ENCODE measurements around the gene GNB1.
"Not testable (repeated sequence)": the region's sequence is repeated elsewhere in the genome, so short reads cannot be mapped to it uniquely, and the experiment has no call there.

GNB1 gene

DNA sequence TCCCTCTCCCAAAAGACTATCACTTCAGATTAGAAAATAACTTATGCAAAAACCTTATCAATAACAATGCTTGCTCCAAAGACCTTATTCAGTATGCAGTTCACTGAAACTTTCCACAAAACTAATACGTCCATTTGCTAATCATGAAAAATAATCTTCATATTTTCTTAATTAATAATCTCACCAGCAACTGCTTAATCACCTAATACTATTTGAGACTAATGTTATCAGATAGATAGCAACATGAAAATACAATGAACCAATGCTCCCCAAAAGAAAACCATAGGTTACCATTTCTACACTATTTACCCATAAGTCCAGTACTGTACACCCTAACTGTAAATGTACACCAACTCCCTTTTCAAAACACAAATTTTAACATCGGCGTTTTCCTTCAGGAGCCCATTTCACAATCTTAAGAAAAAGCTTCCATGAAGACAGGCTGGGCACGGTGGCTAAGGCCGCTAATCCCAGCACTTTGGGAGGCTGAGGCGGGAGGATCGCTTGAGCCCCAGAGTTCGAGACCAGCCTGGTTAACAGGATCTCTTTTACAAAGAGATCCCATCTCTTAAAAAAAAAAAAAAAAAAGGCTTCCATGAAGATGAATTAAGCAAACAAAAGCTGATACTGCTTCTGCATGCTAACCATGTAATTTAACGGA, 1.7 kb downstream of the GNB1 start:
- DNase-seq = no peak

GRCh38 chr1:1883890-1884289, 7.0 kb downstream of the GNB1 start:
- not testable (repeated sequence) for DNase-seq

DNA sequence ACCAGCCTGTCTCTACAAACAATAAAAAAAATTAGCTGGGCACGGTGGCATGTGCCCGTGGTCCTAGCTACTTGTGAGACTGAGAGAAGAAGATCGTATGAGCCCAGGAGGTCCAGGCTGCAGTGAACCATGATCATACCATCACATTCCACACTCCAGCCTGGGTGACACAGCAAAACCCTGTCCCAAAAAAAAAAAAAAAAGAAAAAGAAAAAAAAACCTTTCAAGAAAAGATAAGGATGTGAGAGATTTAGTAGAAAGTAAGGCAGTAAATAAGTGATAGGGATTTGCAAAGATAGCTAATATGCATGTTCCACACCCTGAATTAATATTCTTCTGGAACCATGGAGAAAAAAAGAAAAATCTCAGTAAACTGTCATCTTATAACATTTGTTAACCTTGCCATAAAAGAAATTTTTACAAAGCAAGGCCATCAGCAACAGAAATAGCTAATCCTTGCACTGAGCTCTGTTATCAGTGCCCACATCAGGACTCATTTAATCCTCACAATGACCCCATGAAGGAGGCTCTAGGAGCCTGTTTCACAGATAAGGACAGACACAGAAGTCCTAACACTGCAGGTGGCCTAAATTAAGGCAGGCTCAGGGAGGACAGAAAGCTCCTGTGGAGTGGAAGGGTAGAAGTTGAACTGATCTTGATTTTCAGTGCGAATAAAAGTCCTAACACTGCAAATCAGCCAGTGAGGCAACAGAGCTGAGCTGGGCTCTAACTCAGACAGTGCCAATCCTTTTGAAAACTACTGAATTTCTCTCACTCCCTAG, 7.6 kb downstream of the GNB1 start:
- no peak for DNase-seq

GRCh38 chr1:1881727-1882126, 9.2 kb downstream of the GNB1 start:
- no peak for DNase-seq

DNA sequence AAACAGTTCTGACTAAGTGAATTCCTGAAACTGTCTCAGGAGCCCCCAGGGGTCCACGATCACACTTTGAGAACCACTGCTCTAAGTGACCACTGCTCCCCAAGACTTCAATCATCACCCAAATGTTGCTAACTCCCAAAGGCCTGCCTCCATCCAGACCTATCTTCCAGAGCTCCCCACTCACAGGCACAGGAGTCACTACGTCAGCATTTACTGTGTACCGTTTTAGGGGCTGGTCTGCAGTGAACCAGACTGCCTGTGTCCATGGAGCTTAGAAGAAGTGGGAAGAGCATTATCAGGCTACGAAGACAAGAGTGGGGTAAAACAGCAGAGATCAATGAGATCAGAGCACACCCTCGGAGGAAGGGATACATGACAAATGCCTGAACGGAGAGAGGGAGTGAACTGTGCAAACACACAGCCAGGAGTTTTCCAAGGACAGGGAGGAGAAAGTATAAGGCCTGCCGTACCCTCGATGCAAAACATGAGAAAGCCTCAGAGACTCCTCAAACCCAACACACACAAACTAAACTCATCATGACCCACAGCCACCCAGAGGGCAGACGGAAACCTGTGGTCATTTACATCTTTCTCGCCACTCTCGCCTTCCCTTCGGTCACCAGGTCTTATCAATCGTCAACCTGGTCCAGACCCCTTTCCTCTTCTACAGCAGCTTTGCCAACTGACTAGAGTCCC, 10.1 kb downstream of the GNB1 start:
- DNase-seq = no peak

- no peak for DNase-seq
Observed at GRCh38 chr1:1879942-1880341, 10.9 kb downstream of the GNB1 start.

- no peak for DNase-seq
Observed at GRCh38 chr1:1877865-1878436, 12.9 kb downstream of the GNB1 start.

DNA sequence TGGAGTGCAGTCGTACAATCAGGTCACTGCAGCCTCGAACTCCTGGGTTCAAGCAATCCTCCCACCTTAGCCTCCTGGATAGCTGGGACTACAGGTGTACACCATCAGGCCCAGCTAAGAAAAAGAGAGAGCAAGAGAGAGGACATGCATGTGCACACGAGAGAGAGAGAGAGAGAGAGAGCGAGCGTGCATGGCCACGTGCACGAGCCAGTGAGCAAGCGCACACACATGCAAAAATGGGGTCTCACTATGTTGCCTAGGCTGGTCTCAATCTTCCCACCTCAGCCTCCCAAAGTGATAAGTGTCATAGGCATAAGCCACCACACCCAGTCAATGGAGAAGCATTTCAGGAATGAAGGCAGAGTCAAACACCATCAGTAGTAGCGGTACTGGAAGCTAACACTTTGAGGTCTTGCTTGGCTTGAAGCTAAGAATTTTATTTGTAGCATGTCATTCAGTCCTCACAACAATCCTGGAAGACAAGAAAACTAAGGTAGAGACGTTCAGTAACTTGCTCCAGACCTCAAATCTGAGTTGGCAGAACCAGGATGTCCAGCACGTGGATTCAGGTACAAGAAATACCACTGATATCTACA, 14.5 kb downstream of the GNB1 start:
- no peak for DNase-seq

GRCh38 chr1:1875932-1876331, 15.0 kb downstream of the GNB1 start:
- DNase-seq = no peak

DNA sequence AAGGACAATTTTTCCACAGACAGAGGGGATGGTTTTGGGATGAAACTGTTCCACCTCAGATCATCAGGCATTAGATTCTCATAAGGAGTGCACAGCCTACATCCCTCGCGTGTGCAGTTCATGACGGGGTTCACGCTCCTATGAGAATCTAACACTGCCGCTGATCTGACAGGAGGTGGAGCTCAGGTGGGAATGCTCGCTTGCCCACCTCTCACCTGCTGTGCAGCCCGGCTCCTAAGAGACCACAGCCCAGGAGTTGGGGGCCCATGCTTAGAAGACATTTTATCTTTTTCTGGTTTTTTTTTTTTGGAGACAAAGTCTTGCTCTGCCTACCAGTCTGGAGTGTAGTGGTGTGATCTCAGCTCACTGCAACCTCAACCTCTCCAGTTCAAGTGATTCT, 16.0 kb downstream of the GNB1 start:
- DNase-seq = no peak

DNA sequence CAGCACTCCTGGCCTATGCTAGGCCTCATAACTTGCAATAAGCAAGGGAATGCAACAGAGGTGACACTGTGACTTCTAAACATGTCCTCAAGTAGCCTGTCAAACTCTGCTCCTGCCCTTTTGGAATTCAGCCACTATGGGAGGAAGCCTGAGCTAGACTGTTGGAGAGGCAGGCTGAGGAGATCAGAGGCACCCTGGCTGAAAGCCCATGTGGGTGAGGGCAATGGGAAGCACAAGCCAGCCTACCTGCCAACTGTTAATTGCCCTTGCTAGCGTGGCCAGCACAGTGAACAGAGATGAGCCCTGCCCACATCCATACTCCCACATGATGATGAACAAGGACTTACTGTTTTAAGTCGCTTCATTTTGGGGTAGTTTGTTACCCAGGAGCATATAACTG, 17.7 kb downstream of the GNB1 start:
- no peak for DNase-seq

GRCh38 chr1:1872329-1872994, 18.4 kb downstream of the GNB1 start:
- DNase-seq = no peak

- no peak for DNase-seq
Observed at GRCh38 chr1:1869469-1869868, 21.4 kb downstream of the GNB1 start.

- DNase-seq = no peak
Observed at GRCh38 chr1:1867164-1867563, 23.7 kb downstream of the GNB1 start.

- no peak for DNase-seq
Observed at GRCh38 chr1:1862905-1863547, 27.9 kb downstream of the GNB1 start.

- DNase-seq = not testable (repeated sequence)
Observed at GRCh38 chr1:1861761-1862310, 29.1 kb downstream of the GNB1 start.

- no peak for DNase-seq
Observed at GRCh38 chr1:1861339-1861730, 29.6 kb downstream of the GNB1 start.

DNA sequence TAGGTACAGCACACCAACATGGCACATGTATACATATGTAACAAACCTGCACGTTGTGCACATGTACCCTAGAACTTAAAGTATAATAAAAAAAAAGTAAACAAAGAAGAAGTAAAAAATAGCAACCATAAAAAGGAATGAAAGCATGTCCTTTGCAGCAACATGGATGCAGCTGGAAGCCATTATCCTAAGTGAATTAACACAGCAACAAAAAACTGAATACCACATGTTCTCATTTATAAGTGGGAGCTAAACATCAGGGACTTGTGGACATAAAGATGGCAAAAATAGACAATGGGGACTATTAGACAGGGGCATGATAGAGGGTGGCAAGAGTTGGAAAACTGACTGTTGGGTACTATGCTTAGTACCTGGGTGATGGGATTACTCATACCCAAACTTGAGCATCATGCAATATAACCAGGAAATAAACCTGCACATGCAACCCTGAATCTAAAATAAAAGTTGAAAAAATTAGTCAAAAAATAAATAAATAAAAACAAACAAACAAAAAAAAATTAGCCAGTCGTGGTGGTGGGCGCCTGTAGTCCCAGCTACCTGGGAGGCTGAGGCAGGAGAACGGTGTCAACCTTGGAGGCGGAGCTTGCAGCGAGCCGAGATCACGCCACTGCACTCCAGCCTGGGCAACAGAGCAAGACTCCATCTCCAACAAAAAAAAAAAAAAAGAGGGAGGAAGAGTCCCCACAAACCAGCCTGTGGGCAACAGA, 30.8 kb downstream of the GNB1 start:
- not testable (repeated sequence) for DNase-seq

DNA sequence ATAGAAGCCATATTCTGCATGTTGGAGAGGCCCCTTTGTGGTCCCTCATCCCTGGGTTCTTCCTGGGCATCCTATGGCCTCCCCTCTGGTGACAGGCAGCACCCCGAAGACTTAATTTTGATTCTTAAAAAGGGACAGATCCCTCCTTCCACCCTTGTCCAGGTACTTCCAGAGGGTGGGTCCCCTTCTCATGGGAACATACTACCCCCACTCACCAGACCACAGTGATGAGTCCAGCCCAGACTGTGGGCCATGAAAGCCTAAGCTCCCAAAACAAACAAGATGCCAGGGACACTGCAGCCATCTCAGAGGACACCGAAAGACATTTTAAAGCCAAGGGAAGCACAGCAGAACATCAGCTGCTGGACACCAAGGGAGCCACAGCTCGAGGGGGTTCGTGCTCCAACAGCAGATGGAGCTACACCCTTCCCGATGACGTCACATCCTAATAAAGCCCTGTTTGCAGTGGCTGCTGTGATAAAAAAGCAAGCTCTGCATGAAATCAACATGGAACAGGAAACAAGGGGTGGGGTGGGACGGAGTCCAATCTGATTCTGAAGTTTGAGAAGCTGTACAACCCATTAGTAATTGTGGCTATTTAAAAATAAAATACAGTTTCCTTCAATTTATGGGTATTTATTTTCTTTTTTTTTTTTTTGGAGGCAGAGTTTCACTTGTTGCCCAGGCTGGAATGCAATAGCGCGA, 32.4 kb downstream of the GNB1 start:
- no peak for DNase-seq

- DNase-seq = no peak
Observed at GRCh38 chr1:1857096-1857703, 33.7 kb downstream of the GNB1 start.

Data from stimulated activated CD4-positive, alpha-beta T cell treated with anti-CD3 and anti-CD28 coated beads, Interleukin-12 subunit alpha, Interleukin-12 subunit beta, amount 100 ng/mL, for 4 hours (primary cell).